Measurements from ENCODE around the gene CAMK1D. TPM values are rescaled to one million over a fixed set of nuclear protein-coding genes. Genes with fewer than 3 reads are reported as not detected.

The CAMK1D gene
- polyA plus RNA-seq, 1 donor from 2014 or later: 41.4 TPM

- Mint-ChIP-seq H3K36me3 (no peaks in the 10 kb centered on the region), H3K27me3 (peaks cover 4% of the 10 kb centered on the region), H3K4me1 (peaks cover 0 to 4% (median 0%) of the 10 kb centered on the region in 3 donors), H3K9me3 (no peaks in the 10 kb centered on the region), H3K4me3 (no peak overlapping the region), H3K27ac (no peak overlapping the region)
Measured at GRCh38 chr10:12838366-12838765, 489.0 kb downstream of the CAMK1D start.

GRCh38 chr10:12838995-12839927 is 489.9 kb downstream of the CAMK1D start:
- Mint-ChIP-seq H3K27ac (no peak overlapping the region), H3K4me3 (no peak overlapping the region), H3K9me3 (no peaks in the 10 kb centered on the region), H3K4me1 (peaks cover 0 to 4% (median 0%) of the 10 kb centered on the region in 3 donors), H3K27me3 (peaks cover 4% of the 10 kb centered on the region), H3K36me3 (no peaks in the 10 kb centered on the region)

GRCh38 chr10:12839941-12840611 is 490.7 kb downstream of the CAMK1D start:
- Mint-ChIP-seq H3K4me1 (peaks cover 0 to 4% (median 0%) of the 10 kb centered on the region in 3 donors), H3K27me3 (peaks cover 8% of the 10 kb centered on the region), H3K27ac (no peak overlapping the region), H3K36me3 (no peaks in the 10 kb centered on the region), H3K9me3 (no peaks in the 10 kb centered on the region), H3K4me3 (no peak overlapping the region)

GRCh38 chr10:12841426-12841825 is 492.1 kb downstream of the CAMK1D start:
- Mint-ChIP-seq H3K4me1 (peaks cover 0 to 4% (median 0%) of the 10 kb centered on the region in 3 donors), H3K36me3 (no peaks in the 10 kb centered on the region), H3K9me3 (no peaks in the 10 kb centered on the region), H3K27me3 (peaks cover 11% of the 10 kb centered on the region), H3K4me3 (no peak overlapping the region), H3K27ac (peak overlapping the region in 1 of 3 donors; percentile 2)

- peaks cover 11% of the 10 kb centered on the region for H3K27me3 Mint-ChIP-seq
- peak overlapping the region in 1 of 3 donors; percentile 2 for H3K27ac Mint-ChIP-seq
- peaks cover 0 to 4% (median 0%) of the 10 kb centered on the region in 3 donors for H3K4me1 Mint-ChIP-seq
- H3K9me3 Mint-ChIP-seq: no peaks in the 10 kb centered on the region
- no peak overlapping the region for H3K4me3 Mint-ChIP-seq
- no peaks in the 10 kb centered on the region for H3K36me3 Mint-ChIP-seq
Measured at GRCh38 chr10:12841826-12842225, 492.5 kb downstream of the CAMK1D start.

- Mint-ChIP-seq H3K36me3 (no peaks in the 10 kb centered on the region), H3K27me3 (peaks cover 13% of the 10 kb centered on the region), H3K9me3 (peaks cover 0 to 2% (median 0%) of the 10 kb centered on the region in 3 donors), H3K4me3 (no peak overlapping the region), H3K4me1 (peaks cover 0 to 4% (median 0%) of the 10 kb centered on the region in 3 donors), H3K27ac (no peak overlapping the region)
Measured at GRCh38 chr10:12842310-12842709, 493.0 kb downstream of the CAMK1D start.

- Mint-ChIP-seq H3K9me3 (peaks cover 0 to 2% (median 0%) of the 10 kb centered on the region in 3 donors), H3K27me3 (peaks cover 17% of the 10 kb centered on the region), H3K27ac (no peak overlapping the region), H3K36me3 (no peaks in the 10 kb centered on the region), H3K4me1 (no peaks in the 10 kb centered on the region), H3K4me3 (no peak overlapping the region)
Measured at GRCh38 chr10:12843296-12843945, 494.1 kb downstream of the CAMK1D start.

- Mint-ChIP-seq H3K27ac (no peak overlapping the region), H3K4me1 (peaks cover 0 to 2% (median 0%) of the 10 kb centered on the region in 3 donors), H3K27me3 (peaks cover 26% of the 10 kb centered on the region), H3K9me3 (peaks cover 0 to 2% (median 0%) of the 10 kb centered on the region in 3 donors), H3K36me3 (no peaks in the 10 kb centered on the region), H3K4me3 (no peak overlapping the region)
Measured at GRCh38 chr10:12844811-12845483, 495.6 kb downstream of the CAMK1D start.

- peaks cover 29% of the 10 kb centered on the region for H3K27me3 Mint-ChIP-seq
- H3K4me3 Mint-ChIP-seq: no peak overlapping the region
- H3K4me1 Mint-ChIP-seq: peaks cover 0 to 2% (median 0%) of the 10 kb centered on the region in 3 donors
- no peaks in the 10 kb centered on the region for H3K36me3 Mint-ChIP-seq
- H3K27ac Mint-ChIP-seq: no peak overlapping the region
- peaks cover 0 to 2% (median 0%) of the 10 kb centered on the region in 3 donors for H3K9me3 Mint-ChIP-seq
Measured at GRCh38 chr10:12846718-12847117, 497.4 kb downstream of the CAMK1D start.

GRCh38 chr10:12847361-12847975 is 498.1 kb downstream of the CAMK1D start:
- no peaks in the 10 kb centered on the region for H3K36me3 Mint-ChIP-seq
- peaks cover 0 to 2% (median 0%) of the 10 kb centered on the region in 3 donors for H3K9me3 Mint-ChIP-seq
- peak overlapping the region in 1 of 3 donors; percentile 59 for H3K27ac Mint-ChIP-seq
- H3K27me3 Mint-ChIP-seq: peaks cover 27% of the 10 kb centered on the region
- peaks cover 0 to 2% (median 0%) of the 10 kb centered on the region in 3 donors for H3K4me1 Mint-ChIP-seq
- H3K4me3 Mint-ChIP-seq: no peak overlapping the region

GRCh38 chr10:12848439-12849173 is 499.3 kb downstream of the CAMK1D start:
- no peaks in the 10 kb centered on the region for H3K36me3 Mint-ChIP-seq
- H3K4me1 Mint-ChIP-seq: peaks cover 0 to 2% (median 0%) of the 10 kb centered on the region in 3 donors
- peaks cover 28% of the 10 kb centered on the region for H3K27me3 Mint-ChIP-seq
- H3K4me3 Mint-ChIP-seq: no peak overlapping the region
- H3K27ac Mint-ChIP-seq: no peak overlapping the region
- H3K9me3 Mint-ChIP-seq: peaks cover 0 to 2% (median 0%) of the 10 kb centered on the region in 3 donors

- Mint-ChIP-seq H3K27me3 (peaks cover 28% of the 10 kb centered on the region), H3K4me1 (peaks cover 0 to 2% (median 0%) of the 10 kb centered on the region in 3 donors), H3K9me3 (peaks cover 0 to 4% (median 0%) of the 10 kb centered on the region in 3 donors), H3K36me3 (no peaks in the 10 kb centered on the region), H3K27ac (no peak overlapping the region), H3K4me3 (no peak overlapping the region)
Measured at GRCh38 chr10:12849319-12850181, 500.2 kb downstream of the CAMK1D start.

GRCh38 chr10:12852687-12853086 is 503.3 kb downstream of the CAMK1D start:
- Mint-ChIP-seq H3K4me3 (no peak overlapping the region), H3K27me3 (peaks cover 23% of the 10 kb centered on the region), H3K36me3 (no peaks in the 10 kb centered on the region), H3K27ac (no peak overlapping the region), H3K4me1 (peaks cover 0 to 2% (median 0%) of the 10 kb centered on the region in 3 donors), H3K9me3 (peaks cover 0 to 1% (median 0%) of the 10 kb centered on the region in 3 donors)
